Activated naive CD8-positive, alpha-beta T cell treated with anti-CD3 and anti-CD28 coated beads, Interleukin-2, amount 50 U/mL, for 24 hours (primary cell): Measurements from ENCODE around the gene SKIDA1.

Experiments used
- ATAC-seq: fragments of 150-1000 bp; cut with Tn5 transposase; one replicate; pipeline ENCODE4 v1.10.0; 2021
- DNase-seq: peaks from one replicate; pipeline ENCODE4 v3.0.0; 2021
- H3K27ac Mint-ChIP-seq: one replicate; pipeline ENCODE4 v1.8.0; 2021; ENCODE audit warnings: mild to moderate bottlenecking, mixed read lengths
- H3K27me3 Mint-ChIP-seq: one replicate; pipeline ENCODE4 v1.8.0; 2021; ENCODE audit warnings: mixed read lengths
- H3K36me3 Mint-ChIP-seq: one replicate; pipeline ENCODE4 v1.8.0; 2021; ENCODE audit warnings: low read depth, mixed read lengths
- H3K4me1 Mint-ChIP-seq: one replicate; pipeline ENCODE4 v1.8.0; 2021; ENCODE audit warnings: mixed read lengths
- H3K4me3 Mint-ChIP-seq: one replicate; pipeline ENCODE4 v1.8.0; 2021; ENCODE audit warnings: mild to moderate bottlenecking, moderate library complexity, mixed read lengths
- H3K9me3 Mint-ChIP-seq: one replicate; pipeline ENCODE4 v1.8.0; 2021; ENCODE audit warnings: mixed read lengths

SKIDA1 gene

GRCh38 chr10:21464134-21464533 lies 61.3 kb downstream of the SKIDA1 start:
- H3K4me1 Mint-ChIP-seq: no peaks in the 10 kb centered on the region
- DNase-seq (no peak), ATAC-seq (no peak)
- H3K36me3 Mint-ChIP-seq: no peaks in the 10 kb centered on the region
- H3K27me3 Mint-ChIP-seq: peaks cover 2% of the 10 kb centered on the region
- no peak overlapping the region for H3K4me3 Mint-ChIP-seq
- H3K9me3 Mint-ChIP-seq: no peaks in the 10 kb centered on the region
- H3K27ac Mint-ChIP-seq: no peak overlapping the region
